Left lung (tissue), 10 donors: Measurements from ENCODE around the gene VPS37C. TPM values are rescaled to one million over a fixed set of nuclear protein-coding genes. Genes with fewer than 3 reads are reported as not detected.
A peak's percentile ranks its signal among the peaks of the same experiment; 100 is the strongest.

ENCODE experiments used
- ATAC-seq: fragments of 200-7000 bp; cut with Tn5 transposase; one replicate; pipeline ENCODE4 v1.9.1; 2020; ENCODE audit warnings: moderate library complexity
- DNase-seq, 4 donors: peaks; one replicate each; pipeline ENCODE4 v3.0.0-alpha.2; 2013 to 2020
- H3K27ac ChIP-seq, 2 donors: fragments of 200-600 bp; sonication (generic) in 1 of 2; one replicate each; pipeline versions ENCODE4 v1.5.0 to v1.8.0; 2020 to 2021
- H3K27me3 ChIP-seq, 2 donors: fragments of 200-600 bp; sonication (generic) in 1 of 2; one replicate each; pipeline versions ENCODE4 v1.5.0 to v1.8.0; 2020 to 2021
- H3K36me3 ChIP-seq, 2 donors: fragments of 200-600 bp; sonication (generic) in 1 of 2; one replicate each; pipeline versions ENCODE4 v1.5.0 to v1.8.0; 2020 to 2021
- H3K4me1 ChIP-seq, 2 donors: fragments of 200-600 bp; one replicate each; pipeline ENCODE4 v1.8.0; 2021
- H3K4me3 ChIP-seq, 2 donors: fragments of 200-600 bp; sonication (generic) in 1 of 2; one replicate each; pipeline versions ENCODE4 v1.5.0 to v1.8.0; 2020 to 2021; ENCODE audit warnings: mild to moderate bottlenecking in 1 of 2
- H3K9me3 ChIP-seq, 2 donors: fragments of 200-600 bp; sonication (generic) in 1 of 2; one replicate each; pipeline versions ENCODE4 v1.5.0 to v1.8.0; 2020 to 2021
- intact Hi-C, 2 donors: fragments of 100-400 bp; cut with DNase I; formaldehyde crosslinking; loops; one replicate each; pipeline versions ENCODE4 v1.11.2 to v1.14.2; 2022
- polyA plus RNA-seq, 6 donors: library from polyadenylated mRNA; unstranded; fragments of 120-200 nt; gene quantifications; one replicate each; pipeline ENCODE4 v1.2.1, GENCODE V29; 2013; ENCODE audit not compliant: insufficient read length in 6 of 6
- total RNA-seq, 2 donors: library from RNA; stranded (reverse); fragmentation: NEBNext Ultra II Directional; extraction: Animal tissue kit (Norgen Biotek cat#: 25700); gene quantifications; one replicate each; pipeline ENCODE4 v1.2.1, GENCODE V29; 2021
- TF ChIP-seq, protein P1 (sequence below), 2 donors: fragments of 200-600 bp; sonication (generic) in 1 of 2; IDR thresholded peaks; one replicate each; pipeline versions ENCODE4 v1.5.0 to v1.8.0; 2021; ENCODE audit warnings: antibody characterized with exemption in 2 of 2
- donor health status: DM: no; HTN: yes; CAD: no.
- donor health status: DM: no; HTN: no; CAD: no.

VPS37C gene
- total and polyA plus RNA-seq, 8 donors, result 14.7 to 30.8 (median 17.7) TPM

DNA sequence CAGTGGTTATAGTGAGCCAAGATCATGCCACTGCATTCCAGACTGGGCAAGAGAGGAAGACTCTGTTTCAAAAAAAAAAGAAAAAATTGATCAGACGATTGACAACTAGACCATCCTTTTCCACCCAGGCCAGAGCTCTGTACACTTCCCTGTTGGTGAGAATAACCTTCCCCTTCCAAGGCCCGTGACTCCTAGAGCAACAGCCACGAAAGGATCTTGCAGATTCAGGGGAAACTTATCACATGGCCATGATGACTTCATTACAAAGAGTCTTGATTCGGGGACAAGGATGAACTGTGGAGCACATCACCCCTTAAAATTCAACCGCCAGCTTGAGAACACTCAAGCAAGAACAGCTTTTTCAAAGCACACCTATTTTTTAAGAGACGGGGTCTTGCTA lies 48.7 kb downstream of the VPS37C start:
- Histone ChIP-seq H3K27ac (no peak overlapping the region), H3K4me1 (no peaks in the 10 kb centered on the region), H3K27me3 (no peaks in the 10 kb centered on the region), H3K4me3 (no peak overlapping the region), H3K9me3 (no peaks in the 10 kb centered on the region), H3K36me3 (no peaks in the 10 kb centered on the region)
- ATAC-seq (peak; percentile 37), DNase-seq (no peak)
- intact Hi-C loops, result no loop called here
- TF ChIP-seq, protein P1, sequence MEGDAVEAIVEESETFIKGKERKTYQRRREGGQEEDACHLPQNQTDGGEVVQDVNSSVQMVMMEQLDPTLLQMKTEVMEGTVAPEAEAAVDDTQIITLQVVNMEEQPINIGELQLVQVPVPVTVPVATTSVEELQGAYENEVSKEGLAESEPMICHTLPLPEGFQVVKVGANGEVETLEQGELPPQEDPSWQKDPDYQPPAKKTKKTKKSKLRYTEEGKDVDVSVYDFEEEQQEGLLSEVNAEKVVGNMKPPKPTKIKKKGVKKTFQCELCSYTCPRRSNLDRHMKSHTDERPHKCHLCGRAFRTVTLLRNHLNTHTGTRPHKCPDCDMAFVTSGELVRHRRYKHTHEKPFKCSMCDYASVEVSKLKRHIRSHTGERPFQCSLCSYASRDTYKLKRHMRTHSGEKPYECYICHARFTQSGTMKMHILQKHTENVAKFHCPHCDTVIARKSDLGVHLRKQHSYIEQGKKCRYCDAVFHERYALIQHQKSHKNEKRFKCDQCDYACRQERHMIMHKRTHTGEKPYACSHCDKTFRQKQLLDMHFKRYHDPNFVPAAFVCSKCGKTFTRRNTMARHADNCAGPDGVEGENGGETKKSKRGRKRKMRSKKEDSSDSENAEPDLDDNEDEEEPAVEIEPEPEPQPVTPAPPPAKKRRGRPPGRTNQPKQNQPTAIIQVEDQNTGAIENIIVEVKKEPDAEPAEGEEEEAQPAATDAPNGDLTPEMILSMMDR (IDR thresholded peaks at IDR 0.05), result no peak

DNA sequence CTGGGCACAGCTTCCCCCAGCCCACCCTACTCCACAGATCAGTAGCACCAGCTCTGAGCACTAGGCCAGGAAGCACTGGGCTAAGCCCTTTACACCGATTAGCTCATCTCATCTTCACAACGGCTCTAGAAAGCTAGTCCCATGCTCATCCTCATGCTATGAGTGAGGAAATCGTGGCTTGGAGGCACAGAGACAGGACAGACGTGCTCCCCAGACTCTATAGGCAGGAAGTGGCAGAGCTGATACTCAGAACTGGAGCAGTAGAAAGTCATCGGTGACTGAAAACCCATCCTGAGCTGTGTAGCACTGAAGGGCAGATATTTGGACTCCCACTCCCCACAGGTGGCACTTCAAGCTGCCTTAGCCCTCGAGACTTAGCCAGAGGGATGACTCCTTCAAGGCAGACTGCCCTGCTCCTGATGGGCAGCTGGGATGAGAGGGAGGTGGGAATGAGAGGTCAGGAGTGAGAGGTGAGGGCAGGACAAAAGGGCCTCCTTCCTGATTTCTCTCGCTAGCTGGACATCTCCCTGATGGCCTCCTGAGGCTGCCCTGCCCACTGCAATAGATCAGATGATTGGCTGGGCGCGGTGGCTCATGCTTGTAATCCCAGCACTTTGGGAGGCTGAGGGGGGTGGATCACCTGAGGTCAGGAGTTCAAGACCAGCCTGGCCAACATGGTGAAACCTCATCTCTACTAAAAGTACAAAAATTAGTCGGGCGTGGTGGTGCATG lies 49.3 kb downstream of the VPS37C start:
- Histone ChIP-seq H3K36me3 (no peaks in the 10 kb centered on the region), H3K4me1 (no peaks in the 10 kb centered on the region), H3K27ac (no peak overlapping the region), H3K9me3 (no peaks in the 10 kb centered on the region), H3K27me3 (no peaks in the 10 kb centered on the region), H3K4me3 (no peak overlapping the region)
- TF ChIP-seq, protein P1 (IDR thresholded peaks at IDR 0.05), result no peak
- intact Hi-C loops, result no loop called here
- ATAC-seq (peak; percentile 50), DNase-seq (no peak)

DNA sequence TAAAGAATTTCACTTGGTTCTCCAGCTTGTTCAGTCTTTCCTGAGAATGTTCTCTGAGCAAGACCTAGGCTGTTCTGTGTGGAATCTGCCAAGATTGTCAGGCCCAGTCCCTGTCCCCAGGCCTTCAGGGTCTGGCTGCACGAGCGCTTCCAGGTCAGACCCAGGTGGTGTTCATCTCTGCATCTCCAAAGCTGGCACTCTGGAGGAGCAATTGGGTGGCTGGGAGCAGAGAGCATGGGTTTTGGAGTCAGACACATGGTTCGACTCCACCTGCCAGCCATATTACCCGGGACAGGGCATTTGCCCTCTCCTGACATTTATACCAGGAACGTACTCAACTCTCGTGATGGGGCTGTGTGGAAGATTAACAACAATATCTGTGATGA lies 50.2 kb downstream of the VPS37C start:
- no peak for DNase-seq

DNA sequence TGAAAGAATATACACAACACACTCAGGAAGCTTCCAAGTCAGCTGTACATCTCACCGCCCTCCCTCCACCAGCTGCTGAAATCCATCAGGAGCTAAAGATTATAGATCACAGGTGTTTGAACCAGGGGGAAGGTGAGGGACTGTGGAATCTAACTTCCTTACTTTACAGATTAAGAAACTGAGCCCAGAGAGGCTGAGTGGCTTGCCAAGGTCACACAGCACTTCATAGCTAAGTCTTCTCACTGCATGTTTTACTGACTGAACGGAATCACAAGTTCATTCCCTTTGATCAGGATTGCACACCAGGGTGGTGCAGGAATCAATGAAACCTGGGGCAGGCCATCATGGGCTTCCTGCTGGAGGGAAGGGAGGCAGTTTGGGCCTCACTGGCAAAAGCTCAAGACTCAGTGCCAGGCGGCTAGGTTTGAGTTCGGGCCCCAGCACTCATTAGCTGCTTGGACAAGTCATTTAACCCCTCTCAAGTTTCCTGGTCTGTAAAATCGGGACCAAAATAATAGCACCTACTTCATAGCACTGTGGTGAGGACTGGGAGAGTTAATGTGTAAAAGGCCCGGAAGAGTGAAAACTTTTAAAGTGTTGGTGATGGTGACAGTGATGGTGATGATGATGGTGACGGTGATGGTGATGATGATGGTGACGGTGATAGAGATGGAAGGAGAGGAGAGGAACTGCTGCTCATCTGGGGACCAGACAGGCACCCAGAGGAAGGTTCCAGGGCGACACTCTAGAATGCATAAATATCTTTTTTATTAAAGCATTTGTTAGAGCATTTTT lies 50.8 kb downstream of the VPS37C start:
- Histone ChIP-seq H3K27ac (no peak overlapping the region), H3K4me3 (no peak overlapping the region), H3K9me3 (no peaks in the 10 kb centered on the region), H3K27me3 (no peaks in the 10 kb centered on the region), H3K4me1 (no peaks in the 10 kb centered on the region), H3K36me3 (no peaks in the 10 kb centered on the region)
- ATAC-seq (no peak), DNase-seq (no peak)
- TF ChIP-seq, protein P1 (IDR thresholded peaks at IDR 0.05), result no peak
- intact Hi-C loops, result no loop called here

More for the DNA sequence above, 50.2 kb downstream of the VPS37C start:
- Histone ChIP-seq H3K4me3 (no peak overlapping the region), H3K27ac (no peak overlapping the region), H3K27me3 (no peaks in the 10 kb centered on the region), H3K9me3 (no peaks in the 10 kb centered on the region), H3K4me1 (no peaks in the 10 kb centered on the region), H3K36me3 (no peaks in the 10 kb centered on the region)
- no peak for ATAC-seq
- intact Hi-C loops, result no loop called here
- TF ChIP-seq, protein P1 (IDR thresholded peaks at IDR 0.05), result no peak

DNA sequence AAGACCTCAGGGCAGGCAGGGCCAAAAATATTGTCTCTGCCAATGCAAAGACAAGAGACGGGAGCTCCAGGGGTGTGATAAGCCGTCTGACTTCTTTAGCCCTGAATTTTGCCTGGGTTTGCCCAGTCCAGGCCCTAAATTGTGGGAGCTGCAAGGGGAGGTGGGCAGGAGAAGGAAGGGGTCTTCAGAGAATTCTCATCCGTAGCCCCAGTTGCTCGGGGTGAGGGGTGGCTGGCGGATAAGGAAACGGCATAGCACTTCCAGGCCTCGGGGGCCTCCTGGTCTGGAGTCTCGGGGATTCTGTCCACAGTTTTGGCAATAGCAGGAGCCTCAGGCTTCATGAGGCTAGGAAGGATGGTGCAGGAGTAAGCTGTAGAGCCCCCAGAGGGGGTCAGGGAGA lies 51.6 kb downstream of the VPS37C start:
- intact Hi-C loops, result no loop called here
- TF ChIP-seq, protein P1 (IDR thresholded peaks at IDR 0.05), result no peak
- H3K9me3 ChIP-seq, result no peaks in the 10 kb centered on the region

More for the DNA sequence above, 51.6 kb downstream of the VPS37C start:
- Histone ChIP-seq H3K4me1 (no peaks in the 10 kb centered on the region), H3K4me3 (no peak overlapping the region), H3K36me3 (no peaks in the 10 kb centered on the region), H3K27ac (no peak overlapping the region), H3K27me3 (no peaks in the 10 kb centered on the region)
- DNase-seq (no peak), ATAC-seq (no peak)
